ENCODE data around the gene PLSCR3. TPM values are rescaled to one million over a fixed set of nuclear protein-coding genes. Genes with fewer than 3 reads are reported as not detected.

Gene PLSCR3
- total RNA-seq, 1 experiment from 2014 or later: 42.7 TPM

- ChIA-PET CTCF (interaction anchor here (0.6 to 4.1 kb wide), 31 partner anchors 8 to 294 kb away, joined by 3 to 59 read pairs (median 7); partner anchors contain the start of genes ACAP1, CHRNB1, FGF11 and NLGN2), POLR2A (interaction anchor here (0.8 to 2.1 kb wide), 5 partner anchors 9 to 43 kb away, joined by 3 to 10 read pairs (median 5); partner anchors contain the start of genes TMEM102 and TMEM256)
- TF ChIP-seq, protein P1, sequence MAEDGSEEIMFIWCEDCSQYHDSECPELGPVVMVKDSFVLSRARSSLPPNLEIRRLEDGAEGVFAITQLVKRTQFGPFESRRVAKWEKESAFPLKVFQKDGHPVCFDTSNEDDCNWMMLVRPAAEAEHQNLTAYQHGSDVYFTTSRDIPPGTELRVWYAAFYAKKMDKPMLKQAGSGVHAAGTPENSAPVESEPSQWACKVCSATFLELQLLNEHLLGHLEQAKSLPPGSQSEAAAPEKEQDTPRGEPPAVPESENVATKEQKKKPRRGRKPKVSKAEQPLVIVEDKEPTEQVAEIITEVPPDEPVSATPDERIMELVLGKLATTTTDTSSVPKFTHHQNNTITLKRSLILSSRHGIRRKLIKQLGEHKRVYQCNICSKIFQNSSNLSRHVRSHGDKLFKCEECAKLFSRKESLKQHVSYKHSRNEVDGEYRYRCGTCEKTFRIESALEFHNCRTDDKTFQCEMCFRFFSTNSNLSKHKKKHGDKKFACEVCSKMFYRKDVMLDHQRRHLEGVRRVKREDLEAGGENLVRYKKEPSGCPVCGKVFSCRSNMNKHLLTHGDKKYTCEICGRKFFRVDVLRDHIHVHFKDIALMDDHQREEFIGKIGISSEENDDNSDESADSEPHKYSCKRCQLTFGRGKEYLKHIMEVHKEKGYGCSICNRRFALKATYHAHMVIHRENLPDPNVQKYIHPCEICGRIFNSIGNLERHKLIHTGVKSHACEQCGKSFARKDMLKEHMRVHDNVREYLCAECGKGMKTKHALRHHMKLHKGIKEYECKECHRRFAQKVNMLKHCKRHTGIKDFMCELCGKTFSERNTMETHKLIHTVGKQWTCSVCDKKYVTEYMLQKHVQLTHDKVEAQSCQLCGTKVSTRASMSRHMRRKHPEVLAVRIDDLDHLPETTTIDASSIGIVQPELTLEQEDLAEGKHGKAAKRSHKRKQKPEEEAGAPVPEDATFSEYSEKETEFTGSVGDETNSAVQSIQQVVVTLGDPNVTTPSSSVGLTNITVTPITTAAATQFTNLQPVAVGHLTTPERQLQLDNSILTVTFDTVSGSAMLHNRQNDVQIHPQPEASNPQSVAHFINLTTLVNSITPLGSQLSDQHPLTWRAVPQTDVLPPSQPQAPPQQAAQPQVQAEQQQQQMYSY (CRISPR knock-in tag; IDR thresholded peaks at IDR 0.05): 0 out of 2 replicates have a peak, but pooled peaks have one; percentile 24
- TF ChIP-seq IRF1 (CRISPR knock-in tag; IDR thresholded peaks at IDR 0.05) (no peak), NR2C2 (CRISPR knock-in tag; IDR thresholded peaks at IDR 0.05) (no peak), ZNF281 (CRISPR knock-in tag; IDR thresholded peaks at IDR 0.05) (no peak), KAT7 (CRISPR knock-in tag; IDR thresholded peaks at IDR 0.05; ENCODE audit: borderline replicate concordance) (no peak), ZNF396 (CRISPR knock-in tag; IDR thresholded peaks at IDR 0.05; ENCODE audit: borderline replicate concordance) (no peak), ZNF423 (CRISPR knock-in tag; IDR thresholded peaks at IDR 0.05) (no peak)
- TF ChIP-seq, protein P2, sequence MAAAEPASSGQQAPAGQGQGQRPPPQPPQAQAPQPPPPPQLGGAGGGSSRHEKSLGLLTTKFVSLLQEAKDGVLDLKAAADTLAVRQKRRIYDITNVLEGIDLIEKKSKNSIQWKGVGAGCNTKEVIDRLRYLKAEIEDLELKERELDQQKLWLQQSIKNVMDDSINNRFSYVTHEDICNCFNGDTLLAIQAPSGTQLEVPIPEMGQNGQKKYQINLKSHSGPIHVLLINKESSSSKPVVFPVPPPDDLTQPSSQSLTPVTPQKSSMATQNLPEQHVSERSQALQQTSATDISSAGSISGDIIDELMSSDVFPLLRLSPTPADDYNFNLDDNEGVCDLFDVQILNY (CRISPR knock-in tag; IDR thresholded peaks at IDR 0.05): no peak
- TF ChIP-seq, protein P3, sequence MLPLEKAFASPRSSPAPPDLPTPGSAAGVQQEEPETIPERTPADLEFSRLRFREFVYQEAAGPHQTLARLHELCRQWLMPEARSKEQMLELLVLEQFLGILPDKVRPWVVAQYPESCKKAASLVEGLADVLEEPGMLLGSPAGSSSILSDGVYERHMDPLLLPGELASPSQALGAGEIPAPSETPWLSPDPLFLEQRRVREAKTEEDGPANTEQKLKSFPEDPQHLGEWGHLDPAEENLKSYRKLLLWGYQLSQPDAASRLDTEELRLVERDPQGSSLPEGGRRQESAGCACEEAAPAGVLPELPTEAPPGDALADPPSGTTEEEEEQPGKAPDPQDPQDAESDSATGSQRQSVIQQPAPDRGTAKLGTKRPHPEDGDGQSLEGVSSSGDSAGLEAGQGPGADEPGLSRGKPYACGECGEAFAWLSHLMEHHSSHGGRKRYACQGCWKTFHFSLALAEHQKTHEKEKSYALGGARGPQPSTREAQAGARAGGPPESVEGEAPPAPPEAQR (CRISPR knock-in tag; IDR thresholded peaks at IDR 0.05): no peak
- peak; percentile 51 for DNase-seq (ENCODE audit: low spot score)
- H3K9me3 Mint-ChIP-seq: no peaks in the 10 kb centered on the region
- H3K27me3 Mint-ChIP-seq (ENCODE audit: low read depth): no peaks in the 10 kb centered on the region; the same call in 1 of the 2 replicates
- H3K4me1 Mint-ChIP-seq: peaks cover 11% of the 10 kb centered on the region
- peak; percentile 7 for ATAC-seq
- H3K36me3 Mint-ChIP-seq: peaks cover 20% of the 10 kb centered on the region
- H3K27ac Mint-ChIP-seq: peak overlapping the region; percentile 63; the same call in 1 of the 2 replicates
- H3K4me3 Mint-ChIP-seq: peak overlapping the region; percentile 90
Observed at GRCh38 chr17:7392696-7393612, 1.4 kb downstream of the PLSCR3 start.

GRCh38 chr17:7391307-7391706 is 3.0 kb downstream of the PLSCR3 start:
- DNase-seq (ENCODE audit: low spot score): no peak
- no peak overlapping the region for H3K4me3 Mint-ChIP-seq
- peaks cover 11% of the 10 kb centered on the region for H3K4me1 Mint-ChIP-seq
- ATAC-seq: no peak
- no peaks in the 10 kb centered on the region for H3K9me3 Mint-ChIP-seq
- H3K36me3 Mint-ChIP-seq: peaks cover 20% of the 10 kb centered on the region
- H3K27ac Mint-ChIP-seq: no peak overlapping the region
- ChIA-PET CTCF (no interaction called here), POLR2A (no interaction called here)
- TF ChIP-seq FOXP4 (CRISPR knock-in tag; IDR thresholded peaks at IDR 0.05): no peak
- no peak for TF ChIP-seq SOX15 (CRISPR knock-in tag; IDR thresholded peaks at IDR 0.05)
- no peak for TF ChIP-seq JUN (CRISPR knock-in tag; IDR thresholded peaks at IDR 0.05)
- TF ChIP-seq, protein P4, sequence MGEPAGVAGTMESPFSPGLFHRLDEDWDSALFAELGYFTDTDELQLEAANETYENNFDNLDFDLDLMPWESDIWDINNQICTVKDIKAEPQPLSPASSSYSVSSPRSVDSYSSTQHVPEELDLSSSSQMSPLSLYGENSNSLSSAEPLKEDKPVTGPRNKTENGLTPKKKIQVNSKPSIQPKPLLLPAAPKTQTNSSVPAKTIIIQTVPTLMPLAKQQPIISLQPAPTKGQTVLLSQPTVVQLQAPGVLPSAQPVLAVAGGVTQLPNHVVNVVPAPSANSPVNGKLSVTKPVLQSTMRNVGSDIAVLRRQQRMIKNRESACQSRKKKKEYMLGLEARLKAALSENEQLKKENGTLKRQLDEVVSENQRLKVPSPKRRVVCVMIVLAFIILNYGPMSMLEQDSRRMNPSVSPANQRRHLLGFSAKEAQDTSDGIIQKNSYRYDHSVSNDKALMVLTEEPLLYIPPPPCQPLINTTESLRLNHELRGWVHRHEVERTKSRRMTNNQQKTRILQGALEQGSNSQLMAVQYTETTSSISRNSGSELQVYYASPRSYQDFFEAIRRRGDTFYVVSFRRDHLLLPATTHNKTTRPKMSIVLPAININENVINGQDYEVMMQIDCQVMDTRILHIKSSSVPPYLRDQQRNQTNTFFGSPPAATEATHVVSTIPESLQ (CRISPR knock-in tag; IDR thresholded peaks at IDR 0.05): no peak
- no peak for TF ChIP-seq KAT7 (CRISPR knock-in tag; IDR thresholded peaks at IDR 0.05; ENCODE audit: borderline replicate concordance)
- H3K27me3 Mint-ChIP-seq (ENCODE audit: low read depth): no peaks in the 10 kb centered on the region; the same call in 1 of the 2 replicates

All from WTC11 (cell line).